Ishikawa (cell line): ENCODE results near the gene FBXW10.

ENCODE experiments used
- EGR1 ChIP-seq: IDR thresholded peaks from 2 replicates; pipeline ENCODE4 v1.6.1; 2012
- RAD21 ChIP-seq: IDR thresholded peaks from 2 replicates; pipeline ENCODE4 v1.6.1; 2012; ENCODE audit warnings: low read depth
- TCF12 ChIP-seq: IDR thresholded peaks from 2 replicates; pipeline ENCODE4 v1.6.1; 2012; ENCODE audit warnings: low read depth
- ZBTB7A ChIP-seq: IDR thresholded peaks from 2 replicates; pipeline ENCODE4 v1.6.1; 2012; ENCODE audit warnings: low read depth
- TF ChIP-seq, protein P1 (sequence below): IDR thresholded peaks from 2 replicates; pipeline ENCODE4 v1.6.1; 2012

DNA sequence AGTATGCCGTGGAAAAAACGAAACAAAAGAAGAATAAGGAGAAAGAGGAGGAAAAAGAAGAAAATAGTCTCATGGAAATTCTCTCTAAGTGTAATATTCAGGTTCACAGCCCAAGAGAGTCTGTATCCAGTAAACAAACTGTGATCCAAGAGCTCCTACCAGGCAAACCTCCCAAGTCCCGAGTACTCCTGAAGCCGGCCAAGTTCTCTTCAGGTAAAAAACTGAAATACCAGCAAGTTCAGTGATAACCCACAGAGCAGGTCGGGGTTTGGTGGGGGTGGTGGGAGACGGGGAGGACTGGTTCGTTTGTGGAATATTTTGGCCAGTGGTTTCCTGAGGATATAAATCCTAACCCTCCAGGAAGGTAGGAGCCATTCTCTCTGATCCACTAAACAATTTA lies 28.6 kb downstream of the FBXW10 start:
- TF ChIP-seq, protein P1, sequence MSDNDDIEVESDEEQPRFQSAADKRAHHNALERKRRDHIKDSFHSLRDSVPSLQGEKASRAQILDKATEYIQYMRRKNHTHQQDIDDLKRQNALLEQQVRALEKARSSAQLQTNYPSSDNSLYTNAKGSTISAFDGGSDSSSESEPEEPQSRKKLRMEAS, result no peak
- no peak for TF ChIP-seq ZBTB7A
- no peak for TF ChIP-seq RAD21
- TF ChIP-seq TCF12, result no peak
- TF ChIP-seq EGR1, result no peak
